Measurements from ENCODE around the gene PSEN1. TPM values are rescaled to one million over a fixed set of nuclear protein-coding genes. Genes with fewer than 3 reads are reported as not detected.

The PSEN1 gene
- total and polyA plus RNA-seq, 2 of the 8 experiments (the other 6 are each of a cell fraction or from before 2014, with no cell fraction given) = 10.1 to 38.7 TPM

DNA sequence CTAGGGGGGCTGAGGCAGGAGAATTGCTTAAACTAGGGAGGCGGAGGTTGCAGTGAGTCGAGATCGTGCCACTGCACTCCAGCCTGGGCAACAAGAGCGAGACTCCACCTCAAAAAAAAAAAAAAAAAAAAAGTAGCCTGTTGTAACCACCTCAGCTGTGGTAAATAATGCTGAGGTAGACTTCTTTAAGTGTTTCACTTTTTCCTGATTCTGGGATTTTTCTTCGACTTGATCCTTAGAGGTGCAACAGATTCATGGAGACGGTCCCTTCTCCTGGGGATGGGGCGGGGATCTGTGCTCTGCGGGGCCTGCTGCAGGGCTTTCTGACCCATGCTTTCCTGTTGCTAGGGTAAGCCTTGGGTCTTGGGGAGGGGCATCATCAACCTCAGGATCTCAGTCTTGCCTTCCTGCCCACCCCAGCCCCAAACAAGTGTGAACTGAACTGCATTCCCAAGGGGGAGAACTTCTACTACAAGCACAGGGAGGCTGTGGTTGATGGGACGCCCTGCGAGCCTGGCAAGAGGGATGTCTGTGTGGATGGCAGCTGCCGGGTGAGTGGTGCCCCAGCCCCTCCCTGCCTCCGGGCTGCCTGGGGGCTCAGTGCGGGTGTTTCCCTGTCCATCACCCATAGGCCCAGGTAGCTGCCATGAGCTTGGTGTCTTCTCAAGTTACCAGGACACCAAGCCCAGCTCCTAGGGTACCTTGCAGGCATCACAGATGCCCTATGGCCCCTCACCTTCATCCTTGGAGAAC is 113.4 kb downstream of the PSEN1 start (continued):
- TF ChIP-seq BACH1 (IDR thresholded peaks at IDR 0.05; ENCODE audit: low read length) = no peak
- no peak for TF ChIP-seq POLR2AphosphoS5 (IDR thresholded peaks at IDR 0.05; ENCODE audit: low read depth, low read length)
- TF ChIP-seq GABPA (IDR thresholded peaks at IDR 0.05; ENCODE audit: borderline replicate concordance, insufficient read depth, low read length) = no peak

Data from H1 (cell line).